GM12864 (cell line): Measurements from ENCODE around the gene LSP1.

Experiments
- DNase-seq: peaks from one replicate; pipeline ENCODE4 v3.0.0-alpha.2; 2011; ENCODE audit warnings: low read depth
- H3K4me3 ChIP-seq: 2 replicates; pipeline ENCODE4 v1.5.1; 2011; ENCODE audit warnings: mild to moderate bottlenecking, low read depth, low read length, control low read depth
- CTCF ChIP-seq: IDR thresholded peaks from 2 replicates; pipeline ENCODE4 v1.5.1; 2011; ENCODE audit warnings: low read depth, mild to moderate bottlenecking, moderate library complexity, low read length, control low read depth, inconsistent platforms; ENCODE audit errors: missing control alignments

LSP1 gene

GRCh38 chr11:1931341-1932104 is 78.6 kb downstream of the LSP1 start:
- H3K4me3 ChIP-seq = no peak overlapping the region
- TF ChIP-seq CTCF = no peak
- DNase-seq = no peak

GRCh38 chr11:1932105-1932480 is 79.2 kb downstream of the LSP1 start:
- no peak overlapping the region for H3K4me3 ChIP-seq
- TF ChIP-seq CTCF = no peak
- no peak for DNase-seq

DNA sequence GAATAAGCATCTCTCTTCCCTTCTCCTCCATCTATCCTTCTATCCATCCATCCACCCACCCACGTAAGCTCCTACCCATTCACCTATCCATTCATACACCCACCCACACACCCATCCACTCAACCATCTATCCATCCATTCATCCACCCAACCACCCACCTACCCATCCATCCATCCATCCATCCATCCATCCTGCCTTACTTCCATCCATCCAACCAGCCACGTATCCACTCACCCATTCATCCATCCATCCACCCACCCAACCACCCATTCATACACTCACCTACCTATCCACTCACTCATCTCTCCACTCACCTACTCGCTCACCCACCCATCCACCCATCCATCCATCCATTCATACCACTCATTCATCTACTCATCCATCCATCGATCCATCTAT is 79.8 kb downstream of the LSP1 start:
- no peak for TF ChIP-seq CTCF
- no peak overlapping the region for H3K4me3 ChIP-seq
- DNase-seq = no peak

GRCh38 chr11:1933416-1934334 is 80.8 kb downstream of the LSP1 start:
- TF ChIP-seq CTCF = no peak
- H3K4me3 ChIP-seq = no peak overlapping the region
- DNase-seq = no peak

GRCh38 chr11:1934335-1935155 is 81.7 kb downstream of the LSP1 start:
- DNase-seq = no peak
- H3K4me3 ChIP-seq = no peak overlapping the region
- no peak for TF ChIP-seq CTCF

DNA sequence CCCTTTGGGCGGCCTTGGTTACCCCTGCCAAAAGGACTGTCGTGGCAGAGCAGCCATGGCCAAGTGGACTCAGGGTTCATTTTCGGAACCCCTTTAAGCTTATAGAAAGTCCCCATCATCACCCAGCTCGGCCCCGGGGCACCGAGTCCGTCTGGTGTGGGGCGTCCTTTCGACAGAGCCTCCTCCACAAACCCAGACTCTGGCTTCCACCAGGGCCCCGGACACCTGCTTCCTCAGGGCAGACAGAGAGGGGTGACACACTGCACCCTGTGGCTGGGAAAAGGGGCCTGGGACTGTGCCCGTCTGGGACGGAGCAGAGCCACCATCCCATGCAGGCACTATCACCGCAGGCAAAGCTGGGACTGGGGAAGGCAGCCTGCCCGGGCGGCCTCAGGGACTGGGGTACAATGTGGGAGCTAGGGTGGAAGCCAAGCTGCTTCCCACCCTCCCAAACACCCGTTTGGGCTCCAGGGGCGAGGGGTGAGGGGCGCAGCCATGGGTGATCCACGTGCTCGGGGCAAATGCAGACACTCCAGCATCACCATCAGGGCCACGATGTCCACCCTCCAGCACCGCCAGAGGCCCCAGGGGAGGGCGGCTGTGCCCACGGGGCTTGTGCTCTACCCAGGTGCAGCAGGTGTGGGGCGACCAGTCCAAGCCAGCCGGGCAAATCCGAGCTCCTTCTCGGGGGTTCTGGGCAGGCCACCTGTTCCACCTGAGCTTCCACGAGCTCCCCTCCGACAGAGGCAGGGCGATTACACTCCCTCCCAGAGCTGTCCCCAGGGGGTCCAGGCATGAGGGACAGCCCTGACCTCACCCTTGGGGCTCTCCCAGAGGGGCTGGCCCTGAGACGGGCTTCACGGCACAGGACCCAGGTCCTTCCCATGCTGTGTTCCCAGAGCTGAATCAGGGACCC is 82.5 kb downstream of the LSP1 start:
- no peak for TF ChIP-seq CTCF
- DNase-seq = no peak

More for the DNA sequence above, 82.5 kb downstream of the LSP1 start:
- no peak overlapping the region for H3K4me3 ChIP-seq
